Caco-2 (cell line): Measurements from ENCODE around the gene OR11A1. TPM values are rescaled to one million over a fixed set of nuclear protein-coding genes. Genes with fewer than 3 reads are reported as not detected.

ENCODE experiments used
- BruUV-seq: library from RNA; stranded (reverse); fragments of 400-500 nt; replicated peaks from 2 replicates; lab custom pipeline; 2021; lab: Mats Ljungman, UMichigan
- CTCF ChIA-PET: fragments of 300-600 bp; sonication (Branson Sonifier 250); formaldehyde crosslinking; loops from one replicate; lab custom pipeline; 2022; ENCODE audit warnings: antibody characterized with exemption; lab: Charles Lee
- POLR2A ChIA-PET: fragments of 300-600 bp; sonication (Branson Sonifier 250); formaldehyde crosslinking; loops from one replicate; lab custom pipeline; 2022; ENCODE audit warnings: antibody characterized with exemption; lab: Charles Lee
- DNase-seq, 2 experiments: peaks; one replicate each; pipeline versions ENCODE4 v3.0.0 to v3.0.0-alpha.2; 2020 to 2022
- H3K27me3 ChIP-seq: replicated peaks from 2 replicates; pipeline ENCODE4 v1.6.0; 2011; ENCODE audit warnings: low read length; ENCODE audit not compliant: control insufficient read depth, insufficient read depth
- H3K36me3 ChIP-seq: 2 replicates; pipeline ENCODE4 v1.5.1; 2011; ENCODE audit warnings: low read length; ENCODE audit not compliant: control insufficient read depth, insufficient read depth
- H3K4me1 ChIP-seq: fragments of 250-450 bp; sonication (Bioruptor Pico); 2 replicates; pipeline ENCODE4 v1.5.1; 2020; ENCODE audit warnings: mild to moderate bottlenecking
- H3K4me3 ChIP-seq: 2 replicates; pipeline ENCODE4 v1.5.1; 2011; ENCODE audit warnings: low read depth, mild to moderate bottlenecking, control low read depth, low read length
- H3K9me3 ChIP-seq: fragments of 250-450 bp; sonication (Bioruptor Pico); 2 replicates; pipeline ENCODE4 v1.5.1; 2020; ENCODE audit warnings: mild to moderate bottlenecking, moderate library complexity
- H3K27ac Mint-ChIP-seq: one replicate; pipeline ENCODE4 v1.8.0; 2022; ENCODE audit warnings: mixed read lengths; ENCODE audit not compliant: unreplicated experiment
- H3K27me3 Mint-ChIP-seq: one replicate; pipeline ENCODE4 v1.8.0; 2022; ENCODE audit warnings: mixed read lengths; ENCODE audit not compliant: insufficient read depth, unreplicated experiment
- H3K36me3 Mint-ChIP-seq: one replicate; pipeline ENCODE4 v1.8.0; 2022; ENCODE audit warnings: mild to moderate bottlenecking, mixed read lengths; ENCODE audit not compliant: insufficient read depth, unreplicated experiment
- H3K4me1 Mint-ChIP-seq: one replicate; pipeline ENCODE4 v1.8.0; 2022; ENCODE audit warnings: low read depth, mixed read lengths; ENCODE audit not compliant: unreplicated experiment
- H3K4me3 Mint-ChIP-seq: one replicate; pipeline ENCODE4 v1.8.0; 2022; ENCODE audit warnings: mild to moderate bottlenecking, moderate library complexity, mixed read lengths; ENCODE audit not compliant: unreplicated experiment
- H3K9me3 Mint-ChIP-seq: one replicate; pipeline ENCODE4 v1.8.0; 2022; ENCODE audit warnings: mixed read lengths; ENCODE audit not compliant: unreplicated experiment
- intact Hi-C: fragments of 100-400 bp; cut with micrococcal nuclease; formaldehyde crosslinking; loops from one replicate; pipeline ENCODE4 v1.10.0; 2022; ENCODE audit not compliant: unreplicated experiment
- total RNA-seq: library from RNA; stranded (reverse); gene quantifications from 2 replicates; pipeline ENCODE4 v1.2.3, GENCODE V29; 2022
- TF ChIP-seq, protein P1 (sequence below), 2 experiments: fragments of 200-600 bp in 1 of 2; IDR thresholded peaks; 1 replicate in 1 of 2; 2 replicates in 1 of 2; pipeline versions ENCODE4 v1.5.1 to v1.8.0; 2011 to 2022; ENCODE audit warnings: antibody characterized with exemption in 1 of 2, control low read depth in 1 of 2, inconsistent platforms in 1 of 2, low read depth in 1 of 2, low read length in 1 of 2, mild to moderate bottlenecking in 1 of 2, moderate library complexity in 1 of 2; ENCODE audit not compliant: insufficient read depth in 1 of 2, severe bottlenecking in 1 of 2, unreplicated experiment in 1 of 2

The OR11A1 gene
- total RNA-seq, 1 experiment from 2014 or later, result not detected

GRCh38 chr6:29496961-29497360 is 40.1 kb upstream of the OR11A1 start:
- intact Hi-C loops, result no loop called here
- TF ChIP-seq, protein P1, sequence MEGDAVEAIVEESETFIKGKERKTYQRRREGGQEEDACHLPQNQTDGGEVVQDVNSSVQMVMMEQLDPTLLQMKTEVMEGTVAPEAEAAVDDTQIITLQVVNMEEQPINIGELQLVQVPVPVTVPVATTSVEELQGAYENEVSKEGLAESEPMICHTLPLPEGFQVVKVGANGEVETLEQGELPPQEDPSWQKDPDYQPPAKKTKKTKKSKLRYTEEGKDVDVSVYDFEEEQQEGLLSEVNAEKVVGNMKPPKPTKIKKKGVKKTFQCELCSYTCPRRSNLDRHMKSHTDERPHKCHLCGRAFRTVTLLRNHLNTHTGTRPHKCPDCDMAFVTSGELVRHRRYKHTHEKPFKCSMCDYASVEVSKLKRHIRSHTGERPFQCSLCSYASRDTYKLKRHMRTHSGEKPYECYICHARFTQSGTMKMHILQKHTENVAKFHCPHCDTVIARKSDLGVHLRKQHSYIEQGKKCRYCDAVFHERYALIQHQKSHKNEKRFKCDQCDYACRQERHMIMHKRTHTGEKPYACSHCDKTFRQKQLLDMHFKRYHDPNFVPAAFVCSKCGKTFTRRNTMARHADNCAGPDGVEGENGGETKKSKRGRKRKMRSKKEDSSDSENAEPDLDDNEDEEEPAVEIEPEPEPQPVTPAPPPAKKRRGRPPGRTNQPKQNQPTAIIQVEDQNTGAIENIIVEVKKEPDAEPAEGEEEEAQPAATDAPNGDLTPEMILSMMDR (IDR thresholded peaks at IDR 0.05; ENCODE audit: insufficient read depth in 1 of 2, low read depth in 1 of 2, low read length in 1 of 2, severe bottlenecking in 1 of 2, unreplicated experiment in 1 of 2), result no peak
- Histone ChIP-seq H3K4me1 (no peaks in the 10 kb centered on the region), H3K9me3 (no peaks in the 10 kb centered on the region), H3K36me3 (no peaks in the 10 kb centered on the region), H3K27me3 (peaks cover 1% of the 10 kb centered on the region; the same call in 1 of the 2 replicates), H3K4me3 (no peak overlapping the region)
- Mint-ChIP-seq H3K9me3 (no peaks in the 10 kb centered on the region), H3K4me1 (no peaks in the 10 kb centered on the region), H3K27ac (no peak overlapping the region), H3K27me3 (peaks cover 24% of the 10 kb centered on the region), H3K36me3 (no peaks in the 10 kb centered on the region), H3K4me3 (no peak overlapping the region)
- no TSS peak for BruUV-seq
- CTCF ChIA-PET, result no interaction called here
- DNase-seq, result no peak
- POLR2A ChIA-PET, result no interaction called here

DNA sequence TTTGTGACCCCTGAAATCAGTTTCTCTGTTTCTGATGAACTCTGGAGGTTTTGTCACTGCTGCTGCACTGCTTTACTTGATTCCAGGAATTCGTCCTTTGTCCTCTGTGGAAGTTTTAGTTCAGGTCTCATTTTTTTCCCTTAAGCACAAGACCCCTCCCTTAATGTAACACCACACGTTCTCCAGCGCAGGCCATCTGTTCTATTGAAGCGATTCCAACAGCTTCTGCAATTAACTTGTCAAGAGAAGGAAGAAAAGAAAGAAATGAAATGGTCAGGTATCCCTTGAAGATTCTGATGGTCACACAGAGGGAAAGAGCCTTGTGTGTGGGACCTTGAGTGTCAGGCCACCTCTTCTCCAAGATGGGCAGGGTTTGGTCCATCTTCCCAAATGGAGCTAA is 38.7 kb upstream of the OR11A1 start:
- intact Hi-C loops, result no loop called here
- Mint-ChIP-seq H3K27me3 (peaks cover 24% of the 10 kb centered on the region), H3K9me3 (no peaks in the 10 kb centered on the region), H3K36me3 (no peaks in the 10 kb centered on the region), H3K4me1 (no peaks in the 10 kb centered on the region), H3K4me3 (no peak overlapping the region), H3K27ac (no peak overlapping the region)
- no peaks in the 10 kb centered on the region for H3K9me3 ChIP-seq
- H3K4me1 ChIP-seq, result no peaks in the 10 kb centered on the region
- H3K27me3 ChIP-seq, result peaks cover 1% of the 10 kb centered on the region; the same call in 1 of the 2 replicates
- BruUV-seq, result no TSS peak
- H3K4me3 ChIP-seq, result no peak overlapping the region
- DNase-seq, result no peak
- CTCF ChIA-PET, result no interaction called here
- TF ChIP-seq, protein P1 (IDR thresholded peaks at IDR 0.05; ENCODE audit: insufficient read depth in 1 of 2, low read depth in 1 of 2, low read length in 1 of 2, severe bottlenecking in 1 of 2, unreplicated experiment in 1 of 2), result no peak
- POLR2A ChIA-PET, result no interaction called here
- no peaks in the 10 kb centered on the region for H3K36me3 ChIP-seq

- ChIA-PET CTCF (no interaction called here), POLR2A (no interaction called here)
- Histone ChIP-seq H3K4me3 (no peak overlapping the region), H3K27me3 (no peaks in the 10 kb centered on the region), H3K9me3 (no peaks in the 10 kb centered on the region), H3K4me1 (no peaks in the 10 kb centered on the region), H3K36me3 (no peaks in the 10 kb centered on the region)
- H3K36me3 Mint-ChIP-seq, result no peaks in the 10 kb centered on the region
- no peaks in the 10 kb centered on the region for H3K9me3 Mint-ChIP-seq
- BruUV-seq, result no TSS peak
- H3K27ac Mint-ChIP-seq, result no peak overlapping the region
- H3K27me3 Mint-ChIP-seq, result peaks cover 21% of the 10 kb centered on the region
- H3K4me1 Mint-ChIP-seq, result no peaks in the 10 kb centered on the region
- H3K4me3 Mint-ChIP-seq, result no peak overlapping the region
- TF ChIP-seq, protein P1 (IDR thresholded peaks at IDR 0.05; ENCODE audit: insufficient read depth in 1 of 2, low read depth in 1 of 2, low read length in 1 of 2, severe bottlenecking in 1 of 2, unreplicated experiment in 1 of 2), result no peak
- intact Hi-C loops, result no loop called here
- DNase-seq, result no peak
These were observed 37.3 kb upstream of the OR11A1 start for GRCh38 chr6:29494131-29494530.
